Measurements from ENCODE around the gene RAB11FIP4. TPM values are rescaled to one million over a fixed set of nuclear protein-coding genes. Genes with fewer than 3 reads are reported as not detected.

Gene RAB11FIP4
- total and polyA plus RNA-seq, 10 of the 15 experiments (the other 5 are each of a cell fraction or from before 2014, with no cell fraction given) = 1.4 to 27.0 (median 17.6) TPM

DNA sequence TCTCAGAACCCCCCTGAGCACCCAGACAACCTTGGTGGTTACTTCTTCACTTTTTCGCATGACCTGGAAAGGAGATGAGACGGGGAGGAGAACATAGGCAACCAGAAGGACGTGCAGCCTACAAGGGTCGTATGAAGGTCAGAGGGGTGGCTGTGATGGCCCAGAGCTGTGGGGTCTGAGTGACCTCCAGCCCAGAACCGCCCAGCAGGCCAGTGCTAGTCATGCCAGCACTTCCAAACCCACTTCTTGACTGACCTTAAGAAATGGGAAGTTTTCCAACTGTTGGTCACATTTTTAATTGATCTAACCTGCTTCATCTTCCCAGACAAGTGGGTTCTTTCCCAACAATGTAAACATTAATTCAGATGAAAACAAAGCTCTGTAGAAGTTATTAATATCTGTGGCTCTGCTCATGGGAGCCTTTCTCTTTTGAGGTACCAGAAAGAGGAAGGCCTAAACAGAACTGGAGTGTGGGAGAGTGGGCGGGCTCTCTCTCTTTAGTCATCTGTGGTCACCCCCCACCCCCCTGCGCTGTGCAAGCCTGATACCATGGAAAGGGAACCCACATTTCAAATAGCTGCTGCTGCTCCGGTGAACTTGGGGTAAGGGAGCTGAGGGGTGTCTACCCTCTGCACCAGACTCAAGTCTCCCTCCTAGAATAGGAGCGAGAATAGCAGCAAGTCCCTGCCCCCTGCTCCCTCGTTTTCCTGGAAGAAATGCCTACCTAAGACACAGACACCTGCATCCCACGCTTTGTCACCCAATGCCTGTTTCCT, 101.6 kb downstream of the RAB11FIP4 start (continued):
- peak; percentile 52 for TF ChIP-seq ATF7 (IDR thresholded peaks at IDR 0.05; ENCODE audit: low read depth)
- TF ChIP-seq NFXL1 (IDR thresholded peaks at IDR 0.05; ENCODE audit: borderline replicate concordance) = no peak
- no peak for TF ChIP-seq BCLAF1 (IDR thresholded peaks at IDR 0.05)
- TF ChIP-seq RFX5 (IDR thresholded peaks at IDR 0.05; ENCODE audit: low read depth, low read length) = no peak
- TF ChIP-seq MEF2B (IDR thresholded peaks at IDR 0.05; ENCODE audit: partially characterized antibody, poor library complexity, severe bottlenecking) = peak; percentile 60
- TF ChIP-seq CREM (IDR thresholded peaks at IDR 0.05; ENCODE audit: low read depth) = peak; percentile 85
- TF ChIP-seq, protein P1, sequence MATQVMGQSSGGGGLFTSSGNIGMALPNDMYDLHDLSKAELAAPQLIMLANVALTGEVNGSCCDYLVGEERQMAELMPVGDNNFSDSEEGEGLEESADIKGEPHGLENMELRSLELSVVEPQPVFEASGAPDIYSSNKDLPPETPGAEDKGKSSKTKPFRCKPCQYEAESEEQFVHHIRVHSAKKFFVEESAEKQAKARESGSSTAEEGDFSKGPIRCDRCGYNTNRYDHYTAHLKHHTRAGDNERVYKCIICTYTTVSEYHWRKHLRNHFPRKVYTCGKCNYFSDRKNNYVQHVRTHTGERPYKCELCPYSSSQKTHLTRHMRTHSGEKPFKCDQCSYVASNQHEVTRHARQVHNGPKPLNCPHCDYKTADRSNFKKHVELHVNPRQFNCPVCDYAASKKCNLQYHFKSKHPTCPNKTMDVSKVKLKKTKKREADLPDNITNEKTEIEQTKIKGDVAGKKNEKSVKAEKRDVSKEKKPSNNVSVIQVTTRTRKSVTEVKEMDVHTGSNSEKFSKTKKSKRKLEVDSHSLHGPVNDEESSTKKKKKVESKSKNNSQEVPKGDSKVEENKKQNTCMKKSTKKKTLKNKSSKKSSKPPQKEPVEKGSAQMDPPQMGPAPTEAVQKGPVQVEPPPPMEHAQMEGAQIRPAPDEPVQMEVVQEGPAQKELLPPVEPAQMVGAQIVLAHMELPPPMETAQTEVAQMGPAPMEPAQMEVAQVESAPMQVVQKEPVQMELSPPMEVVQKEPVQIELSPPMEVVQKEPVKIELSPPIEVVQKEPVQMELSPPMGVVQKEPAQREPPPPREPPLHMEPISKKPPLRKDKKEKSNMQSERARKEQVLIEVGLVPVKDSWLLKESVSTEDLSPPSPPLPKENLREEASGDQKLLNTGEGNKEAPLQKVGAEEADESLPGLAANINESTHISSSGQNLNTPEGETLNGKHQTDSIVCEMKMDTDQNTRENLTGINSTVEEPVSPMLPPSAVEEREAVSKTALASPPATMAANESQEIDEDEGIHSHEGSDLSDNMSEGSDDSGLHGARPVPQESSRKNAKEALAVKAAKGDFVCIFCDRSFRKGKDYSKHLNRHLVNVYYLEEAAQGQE (IDR thresholded peaks at IDR 0.05; ENCODE audit: low read depth, low read length) = no peak
- TF ChIP-seq EED (IDR thresholded peaks at IDR 0.05; ENCODE audit: low read depth) = peak; percentile 92
- TF ChIP-seq, protein P2, sequence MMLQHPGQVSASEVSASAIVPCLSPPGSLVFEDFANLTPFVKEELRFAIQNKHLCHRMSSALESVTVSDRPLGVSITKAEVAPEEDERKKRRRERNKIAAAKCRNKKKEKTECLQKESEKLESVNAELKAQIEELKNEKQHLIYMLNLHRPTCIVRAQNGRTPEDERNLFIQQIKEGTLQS (IDR thresholded peaks at IDR 0.05; ENCODE audit: borderline replicate concordance, extremely low read depth, low read depth, low read length) = no peak
- TF ChIP-seq, protein P3, sequence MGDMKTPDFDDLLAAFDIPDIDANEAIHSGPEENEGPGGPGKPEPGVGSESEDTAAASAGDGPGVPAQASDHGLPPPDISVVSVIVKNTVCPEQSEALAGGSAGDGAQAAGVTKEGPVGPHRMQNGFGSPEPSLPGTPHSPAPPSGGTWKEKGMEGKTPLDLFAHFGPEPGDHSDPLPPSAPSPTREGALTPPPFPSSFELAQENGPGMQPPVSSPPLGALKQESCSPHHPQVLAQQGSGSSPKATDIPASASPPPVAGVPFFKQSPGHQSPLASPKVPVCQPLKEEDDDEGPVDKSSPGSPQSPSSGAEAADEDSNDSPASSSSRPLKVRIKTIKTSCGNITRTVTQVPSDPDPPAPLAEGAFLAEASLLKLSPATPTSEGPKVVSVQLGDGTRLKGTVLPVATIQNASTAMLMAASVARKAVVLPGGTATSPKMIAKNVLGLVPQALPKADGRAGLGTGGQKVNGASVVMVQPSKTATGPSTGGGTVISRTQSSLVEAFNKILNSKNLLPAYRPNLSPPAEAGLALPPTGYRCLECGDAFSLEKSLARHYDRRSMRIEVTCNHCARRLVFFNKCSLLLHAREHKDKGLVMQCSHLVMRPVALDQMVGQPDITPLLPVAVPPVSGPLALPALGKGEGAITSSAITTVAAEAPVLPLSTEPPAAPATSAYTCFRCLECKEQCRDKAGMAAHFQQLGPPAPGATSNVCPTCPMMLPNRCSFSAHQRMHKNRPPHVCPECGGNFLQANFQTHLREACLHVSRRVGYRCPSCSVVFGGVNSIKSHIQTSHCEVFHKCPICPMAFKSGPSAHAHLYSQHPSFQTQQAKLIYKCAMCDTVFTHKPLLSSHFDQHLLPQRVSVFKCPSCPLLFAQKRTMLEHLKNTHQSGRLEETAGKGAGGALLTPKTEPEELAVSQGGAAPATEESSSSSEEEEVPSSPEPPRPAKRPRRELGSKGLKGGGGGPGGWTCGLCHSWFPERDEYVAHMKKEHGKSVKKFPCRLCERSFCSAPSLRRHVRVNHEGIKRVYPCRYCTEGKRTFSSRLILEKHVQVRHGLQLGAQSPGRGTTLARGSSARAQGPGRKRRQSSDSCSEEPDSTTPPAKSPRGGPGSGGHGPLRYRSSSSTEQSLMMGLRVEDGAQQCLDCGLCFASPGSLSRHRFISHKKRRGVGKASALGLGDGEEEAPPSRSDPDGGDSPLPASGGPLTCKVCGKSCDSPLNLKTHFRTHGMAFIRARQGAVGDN (IDR thresholded peaks at IDR 0.05) = peak; percentile 69
- TF ChIP-seq NFYA (IDR thresholded peaks at IDR 0.05; ENCODE audit: borderline replicate concordance, low read depth, low read length) = no peak
- peak; percentile 22; the same call in 1 of the 2 replicates for TF ChIP-seq CHD2 (IDR thresholded peaks at IDR 0.05; ENCODE audit: borderline replicate concordance, low read depth, low read length)
- TF ChIP-seq NR2C2 (IDR thresholded peaks at IDR 0.05; ENCODE audit: borderline replicate concordance, control insufficient read depth, insufficient read length, low read depth) = no peak
- no peak for TF ChIP-seq PKNOX1 (IDR thresholded peaks at IDR 0.05)
- TF ChIP-seq TBL1XR1 (IDR thresholded peaks at IDR 0.05; ENCODE audit: low read depth, low read length) = peak; percentile 83
- TF ChIP-seq TCF7 (IDR thresholded peaks at IDR 0.05; ENCODE audit: borderline replicate concordance) = no peak
